Endothelial cell of umbilical vein (primary cell): ENCODE measurements around the gene CRLF1. TPM values are rescaled to one million over a fixed set of nuclear protein-coding genes. Genes with fewer than 3 reads are reported as not detected.

Source experiments
- BruUV-seq: library from RNA; stranded (reverse); fragments of 400-500 nt; replicated peaks from 2 replicates; lab custom pipeline; 2021; lab: Mats Ljungman, UMichigan
- CTCF ChIA-PET: fragments of 300-600, 350-600 bp; sonication (Branson Sonifier 250); formaldehyde crosslinking; loops from one replicate; lab custom pipeline; 2021; ENCODE audit warnings: antibody characterized with exemption, inconsistent platforms; lab: Charles Lee
- POLR2A ChIA-PET: fragments of 300-600, 350-600 bp; sonication (Branson Sonifier 250); formaldehyde crosslinking; loops from one replicate; lab custom pipeline; 2021; ENCODE audit warnings: antibody characterized with exemption, inconsistent platforms; lab: Charles Lee
- DNase-seq: peaks from one replicate; pipeline ENCODE4 v3.0.0-alpha.2; 2011; ENCODE audit warnings: low read depth, low spot score
- FAIRE-seq: peaks from 2 replicates; lab custom pipeline; 2011; peaks lifted over from hg19 to GRCh38; lab: Jason Lieb, UNC
- H2AFZ ChIP-seq: 2 replicates; pipeline ENCODE4 v1.6.0; 2012; ENCODE audit warnings: low read depth, low read length, control low read depth, inconsistent platforms
- H3K27ac ChIP-seq: 2 replicates; pipeline ENCODE4 v1.5.1; 2011; ENCODE audit warnings: low read depth, mild to moderate bottlenecking, control low read depth, low read length, moderate library complexity; ENCODE audit not compliant: insufficient read depth
- H3K27me3 ChIP-seq, 2 experiments: 2 replicates each; pipeline versions ENCODE4 v1.6.0 to v1.6.1; 2011; ENCODE audit warnings: low read length in 2 of 2, mixed read lengths in 1 of 2; ENCODE audit not compliant: control insufficient read depth in 2 of 2, insufficient read depth in 2 of 2
- H3K36me3 ChIP-seq, 2 experiments: 2 replicates in 1 of 2; 3 replicates in 1 of 2; pipeline ENCODE4 v1.5.1; 2011; ENCODE audit warnings: low read length in 2 of 2, mild to moderate bottlenecking in 1 of 2, moderate library complexity in 1 of 2; ENCODE audit not compliant: control insufficient read depth in 2 of 2, insufficient read depth in 2 of 2; ENCODE audit errors: extremely low read depth in 1 of 2
- H3K4me1 ChIP-seq: 3 replicates; pipeline ENCODE4 v1.5.1; 2011; ENCODE audit warnings: mild to moderate bottlenecking, low read length; ENCODE audit not compliant: control insufficient read depth, insufficient read depth; ENCODE audit errors: extremely low read depth
- H3K4me2 ChIP-seq: 2 replicates; pipeline ENCODE4 v1.6.1; 2011; ENCODE audit warnings: low read length, control low read depth, mixed read lengths; ENCODE audit not compliant: insufficient read depth
- H3K4me3 ChIP-seq, 3 experiments: fragments of 200-600 bp in 1 of 3; sonication (generic), shearing (Covaris generic) in 1 of 3; replicated peaks in 1 of 3; 2 replicates each; pipeline ENCODE4 v1.5.1; 2011 to 2016; ENCODE audit warnings: control low read depth in 3 of 3, low read length in 3 of 3, mild to moderate bottlenecking in 2 of 3, inconsistent platforms in 1 of 3, low read depth in 1 of 3, moderate library complexity in 1 of 3; ENCODE audit not compliant: insufficient read depth in 1 of 3
- H3K79me2 ChIP-seq: 2 replicates; pipeline ENCODE4 v1.6.0; 2012; ENCODE audit warnings: low read length, inconsistent platforms; ENCODE audit not compliant: control insufficient read depth, insufficient read depth
- H3K9ac ChIP-seq: replicated peaks from 2 replicates; pipeline ENCODE3; 2011; ENCODE audit warnings: low read length, control low read depth; ENCODE audit not compliant: insufficient read depth; ENCODE audit errors: extremely low read depth
- H3K9me1 ChIP-seq: replicated peaks from 3 replicates; pipeline ENCODE4 v1.6.0; 2011; ENCODE audit warnings: mild to moderate bottlenecking, low read length; ENCODE audit not compliant: control insufficient read depth, insufficient read depth; ENCODE audit errors: extremely low read depth
- H3K9me3 ChIP-seq: replicated peaks from 2 replicates; pipeline ENCODE4 v1.5.1; 2012; ENCODE audit warnings: low read length, inconsistent platforms; ENCODE audit not compliant: control insufficient read depth, insufficient read depth
- H4K20me1 ChIP-seq: replicated peaks from 2 replicates; pipeline ENCODE3; 2011; ENCODE audit warnings: mild to moderate bottlenecking, low read length; ENCODE audit not compliant: control insufficient read depth, insufficient read depth; ENCODE audit errors: extremely low read depth
- CTCF ChIP-seq, 2 donors: IDR thresholded peaks; 1 replicate in 1 of 2; 2 replicates in 1 of 2; pipeline ENCODE4 v1.5.1; 2011; ENCODE audit warnings: low read length in 2 of 2, mild to moderate bottlenecking in 2 of 2, moderate library complexity in 2 of 2, control low read depth in 1 of 2, inconsistent platforms in 1 of 2, low read depth in 1 of 2; ENCODE audit not compliant: insufficient read depth in 1 of 2; ENCODE audit errors: extremely low read depth in 1 of 2
- EZH2 ChIP-seq: IDR thresholded peaks from 2 replicates; pipeline ENCODE4 v1.6.1; 2012; ENCODE audit warnings: borderline replicate concordance, low read depth, mild to moderate bottlenecking, moderate library complexity, low read length, inconsistent platforms; ENCODE audit not compliant: severe bottlenecking
- FOS ChIP-seq: IDR thresholded peaks from 2 replicates; pipeline ENCODE4 v1.6.1; 2011; ENCODE audit warnings: mild to moderate bottlenecking, low read length, moderate library complexity, borderline replicate concordance; ENCODE audit not compliant: insufficient read depth
- GATA2 ChIP-seq: IDR thresholded peaks from 2 replicates; pipeline ENCODE4 v1.7.0; 2011; ENCODE audit warnings: low read depth, mild to moderate bottlenecking, moderate library complexity, mixed read lengths, low read length; ENCODE audit not compliant: insufficient read length, insufficient read depth
- JUN ChIP-seq: IDR thresholded peaks from 2 replicates; pipeline ENCODE4 v1.6.1; 2011; ENCODE audit warnings: borderline replicate concordance, low read depth; ENCODE audit not compliant: insufficient read length, insufficient read depth
- MAX ChIP-seq: IDR thresholded peaks from 2 replicates; pipeline ENCODE4 v1.6.1; 2011; ENCODE audit not compliant: insufficient read depth, insufficient read length
- MYC ChIP-seq: IDR thresholded peaks from one replicate; pipeline ENCODE4 v1.6.1; 2011; ENCODE audit warnings: mild to moderate bottlenecking, low read depth, low read length
- POLR2AphosphoS5 ChIP-seq: IDR thresholded peaks from 2 replicates; pipeline ENCODE4 v1.6.1; 2012; ENCODE audit warnings: low read depth, mild to moderate bottlenecking, control low read depth, low read length, moderate library complexity; ENCODE audit not compliant: insufficient read depth
- dilution Hi-C: fragments of 300-500 bp; cut with MboI; formaldehyde crosslinking; loops from one replicate; pipeline ENCODE4 v1.15.0; 2019; ENCODE audit warnings: low sequenced_read_pairs; ENCODE audit not compliant: extremely low pct_ligation_motif_present
- intact Hi-C: fragments of 100-400 bp; cut with micrococcal nuclease; formaldehyde crosslinking; loops from one replicate; pipeline ENCODE4 v1.10.0; 2022
- polyA plus RNA-seq, 4 experiments: library from polyadenylated mRNA; depleted of rRNA in 3 of 4; stranded (reverse) in 3 of 4; unstranded in 1 of 4; fragments of >200 nt; gene quantifications; 2 replicates each; pipeline versions ENCODE4 v1.2.1 to v1.2.3, GENCODE V29; 2011 to 2012; ENCODE audit warnings: missing spikeins in 1 of 4
- total RNA-seq: library from RNA; stranded (reverse); gene quantifications from 2 replicates; pipeline ENCODE4 v1.2.3, GENCODE V29; 2021

CRLF1 gene
- total and polyA plus RNA-seq, 2 donors (not counting 3 experiments of a cell fraction or from before 2014, with no cell fraction given): 0.18 TPM; not detected in 1

DNA sequence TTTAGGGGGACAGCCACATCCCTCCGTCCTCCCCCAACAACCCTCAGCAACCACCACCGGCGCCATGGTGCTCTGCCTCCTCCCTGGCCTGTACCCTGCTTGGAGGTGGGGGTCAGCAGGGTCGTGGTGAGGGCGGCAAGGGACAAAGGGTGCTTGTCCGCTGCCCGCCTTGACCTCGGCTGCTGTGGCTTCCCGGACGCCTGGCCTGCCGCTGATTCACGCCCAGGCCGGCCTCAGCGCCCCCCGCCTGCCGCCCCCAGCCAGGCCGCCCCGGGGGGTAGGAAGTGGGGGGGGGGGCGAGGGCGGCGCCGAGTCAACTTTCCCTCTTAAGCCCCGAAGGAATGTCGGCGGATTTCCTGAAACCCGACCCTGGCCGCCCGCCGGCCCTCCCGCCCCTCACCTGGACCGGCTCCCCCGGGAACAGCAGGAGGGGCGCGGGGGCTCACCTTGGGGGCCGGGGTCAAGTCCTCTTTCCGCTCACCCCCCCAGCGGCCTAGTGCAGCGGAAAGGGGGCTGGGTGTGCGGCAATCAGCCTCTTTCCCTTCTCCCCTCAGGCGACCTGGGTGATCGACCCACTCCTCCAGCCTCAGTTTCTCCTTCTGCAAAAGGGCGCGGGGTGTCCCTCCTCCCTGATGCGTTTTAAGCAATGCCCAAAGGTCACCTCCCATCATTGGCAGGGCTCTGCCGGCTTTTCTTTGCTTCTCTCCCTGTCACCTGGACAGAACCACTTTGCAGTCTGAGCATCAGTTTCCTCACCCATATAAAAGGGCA is 4.1 kb upstream of the CRLF1 start:
- peaks cover 67 to 78% of the 10 kb centered on the region in 2 experiments for H3K27me3 ChIP-seq
- TF ChIP-seq GATA2: no peak
- no peak for TF ChIP-seq CTCF (IDR thresholded peaks at IDR 0.05; ENCODE audit: extremely low read depth in 1 of 2, insufficient read depth in 1 of 2, low read depth in 1 of 2, low read length in 2 of 2)
- no peak for TF ChIP-seq MYC
- TF ChIP-seq EZH2: peak; percentile 16
- no peak for TF ChIP-seq POLR2AphosphoS5
- no peak for TF ChIP-seq JUN
- TF ChIP-seq MAX: no peak
- peak; percentile 23 for TF ChIP-seq FOS
- no peak overlapping the region for H3K27ac ChIP-seq
- no peaks in the 10 kb centered on the region for H3K79me2 ChIP-seq
- ChIA-PET POLR2A (no interaction called here), CTCF (no interaction called here)
- dilution Hi-C loops: no loop called here
- DNase-seq (no peak), FAIRE-seq (no peak)
- peaks cover 16% of the 10 kb centered on the region for H3K4me1 ChIP-seq
- H2AFZ ChIP-seq: no peak overlapping the region
- intact Hi-C loops: loop anchor here (1.0 kb wide), 1 partner anchor 26 kb away; no protein-coding TSS in a partner anchor
- H3K9me1 ChIP-seq: no peaks in the 10 kb centered on the region
- H3K9me3 ChIP-seq: no peaks in the 10 kb centered on the region
- H3K4me3 ChIP-seq: no peak overlapping the region
- H4K20me1 ChIP-seq: no peaks in the 10 kb centered on the region
- H3K4me2 ChIP-seq: no peak overlapping the region
- no peaks in the 10 kb centered on the region for H3K36me3 ChIP-seq
- no peak overlapping the region for H3K9ac ChIP-seq
- no TSS peak for BruUV-seq
